CD4-positive, alpha-beta T cell treated with Interleukin-15 for 1 hour (primary cell): ENCODE measurements around the gene ZNFX1.

Source experiments
- DNase-seq: peaks from one replicate; pipeline ENCODE4 v3.0.0-alpha.2; 2020

Gene ZNFX1

GRCh38 chr20:49291200-49291599 is 13.3 kb upstream of the ZNFX1 start:
- DNase-seq, result no peak

GRCh38 chr20:49290608-49291191 is 12.8 kb upstream of the ZNFX1 start:
- no peak for DNase-seq

- DNase-seq, result no peak
Measured at GRCh38 chr20:49288784-49289696, 11.2 kb upstream of the ZNFX1 start.

- no peak for DNase-seq
Measured at GRCh38 chr20:49288250-49288751, 10.4 kb upstream of the ZNFX1 start.

GRCh38 chr20:49287555-49288249 is 9.8 kb upstream of the ZNFX1 start:
- DNase-seq, result no peak

GRCh38 chr20:49286689-49287551 is 9.1 kb upstream of the ZNFX1 start:
- no peak for DNase-seq

- DNase-seq, result no peak
Measured at GRCh38 chr20:49285813-49286494, 8.1 kb upstream of the ZNFX1 start.

- DNase-seq, result no peak
Measured at GRCh38 chr20:49285233-49285668, 7.4 kb upstream of the ZNFX1 start.

- DNase-seq, result no peak
Measured at GRCh38 chr20:49284818-49285217, 7.0 kb upstream of the ZNFX1 start.

- DNase-seq, result no peak
Measured at GRCh38 chr20:49283703-49284625, 6.1 kb upstream of the ZNFX1 start.

GRCh38 chr20:49283176-49283702 is 5.4 kb upstream of the ZNFX1 start:
- DNase-seq, result no peak

GRCh38 chr20:49282584-49283171 is 4.8 kb upstream of the ZNFX1 start:
- DNase-seq, result no peak

GRCh38 chr20:49281913-49282467 is 4.1 kb upstream of the ZNFX1 start:
- no peak for DNase-seq

- peak; percentile 29 for DNase-seq
Measured at GRCh38 chr20:49281059-49281912, 3.4 kb upstream of the ZNFX1 start.

GRCh38 chr20:49280463-49281058 is 2.7 kb upstream of the ZNFX1 start:
- no peak for DNase-seq

- no peak for DNase-seq
Measured at GRCh38 chr20:49279677-49280462, 2.0 kb upstream of the ZNFX1 start.
